K562 (cell line): ENCODE measurements around the gene NMB. TPM values are rescaled to one million over a fixed set of nuclear protein-coding genes. Genes with fewer than 3 reads are reported as not detected.
A peak's percentile ranks its signal among the peaks of the same experiment; 100 is the strongest.

ENCODE experiments used
- ATAC-seq: fragments of 200-7000 bp; cut with Tn5 transposase; 3 replicates; pipeline ENCODE4 v1.9.1; 2020; ENCODE audit warnings: moderate library complexity
- BruUV-seq: library from RNA; stranded (reverse); fragments of 400-500 nt; replicated peaks from 2 replicates; lab custom pipeline; 2021; lab: Mats Ljungman, UMichigan
- CTCF ChIA-PET: fragments of 300-600 bp; formaldehyde crosslinking; extraction: SDS; loops from one replicate; lab custom pipeline; 2021; ENCODE audit warnings: low intra/inter-chr PET ratio; lab: Yijun Ruan, JAX
- POLR2A ChIA-PET: fragments of 300-600, 350-650 bp; sonication (Branson Sonifier 250); formaldehyde crosslinking; extraction: SDS; loops from one replicate; lab custom pipeline; 2021; ENCODE audit warnings: antibody characterized with exemption, inconsistent platforms; lab: Yijun Ruan, JAX
- DNase-seq, 4 experiments: peaks; one replicate each; pipeline versions ENCODE4 v3.0.0 to v3.0.0-alpha.2; 2011 to 2018; ENCODE audit warnings: low spot score in 3 of 4, mixed read lengths in 3 of 4; ENCODE audit errors: extremely low read depth in 1 of 4
- FAIRE-seq: peaks from 2 replicates; lab custom pipeline; 2011; peaks lifted over from hg19 to GRCh38; lab: Jason Lieb, UNC
- H2AFZ ChIP-seq: 2 replicates; pipeline ENCODE4 v1.6.0; 2011; ENCODE audit warnings: low read depth, low read length, control low read depth, inconsistent platforms
- H3K27ac ChIP-seq: fragments of 200-600 bp; 3 replicates; pipeline ENCODE4 v1.8.0; 2011; ENCODE audit warnings: low read depth, mild to moderate bottlenecking, control low read depth, inconsistent platforms, low read length, moderate library complexity, mixed read lengths; ENCODE audit errors: extremely low read depth
- H3K27me3 ChIP-seq, 2 experiments: fragments of 300-600 bp in 1 of 2; 2 replicates in 1 of 2; 3 replicates in 1 of 2; pipeline versions ENCODE4 v1.6.0 to v1.8.0; 2011; ENCODE audit warnings: inconsistent platforms in 2 of 2, low read length in 2 of 2, mild to moderate bottlenecking in 1 of 2, mixed read lengths in 1 of 2, moderate library complexity in 1 of 2; ENCODE audit not compliant: control insufficient read depth in 2 of 2, insufficient read depth in 2 of 2
- H3K36me3 ChIP-seq: fragments of 300-600 bp; 3 replicates; pipeline ENCODE4 v1.8.0; 2011; ENCODE audit warnings: mild to moderate bottlenecking, low read length, inconsistent platforms; ENCODE audit not compliant: control insufficient read depth, insufficient read depth
- H3K4me1 ChIP-seq, 2 experiments: fragments of 200-600 bp in 1 of 2; replicated peaks in 1 of 2; 2 replicates in 1 of 2; 3 replicates in 1 of 2; pipeline versions ENCODE4 v1.5.1 to v1.8.0; 2011; ENCODE audit warnings: inconsistent platforms in 2 of 2, low read length in 2 of 2, mild to moderate bottlenecking in 1 of 2, mixed read lengths in 1 of 2, moderate library complexity in 1 of 2; ENCODE audit not compliant: control insufficient read depth in 2 of 2, insufficient read depth in 2 of 2
- H3K4me2 ChIP-seq: 2 replicates; pipeline ENCODE4 v1.6.1; 2011; ENCODE audit warnings: low read length, control low read depth, inconsistent platforms, mixed read lengths; ENCODE audit not compliant: insufficient read depth
- H3K4me3 ChIP-seq: fragments of 200-600 bp; sonication (generic), shearing (Covaris generic); 2 replicates; pipeline ENCODE4 v1.5.1; 2016; ENCODE audit warnings: control low read depth, inconsistent platforms
- H3K79me2 ChIP-seq: fragments of 200-600 bp; 3 replicates; pipeline ENCODE4 v1.8.0; 2011; ENCODE audit warnings: low read length, inconsistent platforms; ENCODE audit not compliant: control insufficient read depth, insufficient read depth
- H3K9ac ChIP-seq, 2 experiments: 2 replicates each; pipeline versions ENCODE4 v1.6.0 to v1.6.1; 2011; ENCODE audit warnings: low read depth in 2 of 2, low read length in 2 of 2, control low read depth in 1 of 2, inconsistent platforms in 1 of 2, mild to moderate bottlenecking in 1 of 2, mixed read lengths in 1 of 2; ENCODE audit not compliant: insufficient read depth in 1 of 2
- H3K9me1 ChIP-seq: one replicate; pipeline ENCODE4 v1.6.0; 2011; ENCODE audit warnings: inconsistent platforms, mild to moderate bottlenecking, low read length, moderate library complexity; ENCODE audit not compliant: control insufficient read depth, insufficient read depth
- H3K9me3 ChIP-seq: replicated peaks from 2 replicates; pipeline ENCODE4 v1.5.1; 2011; ENCODE audit warnings: low read depth, low read length, inconsistent platforms; ENCODE audit not compliant: control insufficient read depth, insufficient read depth
- H4K20me1 ChIP-seq: replicated peaks from 2 replicates; pipeline ENCODE4 v1.6.1; 2011; ENCODE audit warnings: low read length, inconsistent platforms, mixed read lengths; ENCODE audit not compliant: control insufficient read depth, insufficient read depth
- CEBPB ChIP-seq: fragments of 450-650 bp; IDR thresholded peaks from 2 replicates; pipeline ENCODE4 v1.6.1; 2016; ENCODE audit warnings: missing genetic modification characterization, missing compliant biosample characterization
- CTCFL ChIP-seq: IDR thresholded peaks from 2 replicates; pipeline ENCODE4 v1.6.1; 2011; ENCODE audit warnings: borderline replicate concordance, low read depth, mild to moderate bottlenecking, moderate library complexity, low read length; ENCODE audit not compliant: insufficient read depth, poor library complexity, severe bottlenecking
- MBD2 ChIP-seq: sonication (generic); IDR thresholded peaks from 2 replicates; pipeline ENCODE4 v1.6.1; 2016; ENCODE audit warnings: low read depth, borderline replicate concordance
- MXI1 ChIP-seq: IDR thresholded peaks from 2 replicates; pipeline ENCODE4 v1.6.1; 2011; ENCODE audit warnings: low read depth, mild to moderate bottlenecking, improper control_type of control experiment, low read length
- SAFB ChIP-seq: fragments of 200-400 bp; formaldehyde crosslinking; IDR thresholded peaks from 2 replicates; pipeline ENCODE4 v1.6.1; 2017; ENCODE audit warnings: low read depth, low read length, borderline replicate concordance
- SRSF3 ChIP-seq: fragments of 200-400 bp; formaldehyde crosslinking; IDR thresholded peaks from 2 replicates; pipeline ENCODE4 v1.6.1; 2016; ENCODE audit warnings: mild to moderate bottlenecking, low read length, moderate library complexity; ENCODE audit not compliant: insufficient read depth
- ZBTB40 ChIP-seq, 2 experiments: fragments of 450-650 bp in 1 of 2; sonication (generic) in 1 of 2; formaldehyde crosslinking in 1 of 2; IDR thresholded peaks; 2 replicates each; pipeline versions ENCODE4 v1.7.1 to v1.9.0; 2016 to 2022; ENCODE audit warnings: inconsistent platforms in 1 of 2, mild to moderate bottlenecking in 1 of 2, missing genetic modification reagents in 1 of 2
- ZEB2 ChIP-seq: fragments of 450-650 bp; IDR thresholded peaks from 2 replicates; pipeline ENCODE4 v1.6.1; 2016
- ZNF277 ChIP-seq: fragments of 250-450 bp; sonication (Bioruptor Pico); IDR thresholded peaks from 2 replicates; pipeline ENCODE4 v1.8.0; 2022; ENCODE audit warnings: inconsistent platforms, mild to moderate bottlenecking, moderate library complexity, borderline replicate concordance
- WGBS: fragments of 100-300 bp; shearing (Covaris generic); methylation state at CpG from one replicate; pipeline ENCODE4 v1.1.6; 2016; ENCODE audit warnings: low coverage, mixed read lengths; ENCODE audit not compliant: insufficient coverage; ENCODE audit errors: missing lambda C conversion rate; 5-methylcytosine and 5-hydroxymethylcytosine counted together
- in situ Hi-C: fragments of 300-500 bp; cut with MboI; formaldehyde crosslinking; loops from 4 replicates; pipeline ENCODE4 v1.15.0; 2018; ENCODE audit warnings: inconsistent platforms, mixed read lengths
- intact Hi-C: fragments of 100-400 bp; cut with micrococcal nuclease; formaldehyde crosslinking; loops from 2 replicates; pipeline ENCODE4 v1.14.2; 2022
- polyA plus RNA-seq, 8 experiments: library from polyadenylated mRNA; depleted of rRNA in 4 of 8; stranded (reverse) in 5 of 8; unstranded in 3 of 8; fragments of >200 nt; fragmentation: Nextera tagmentation in 2 of 8; fragmentation: Illumina TruSeq in 1 of 8; extraction: Ambion mirVana in 2 of 8; extraction: Trizol in 1 of 8; gene quantifications; 2 replicates each; pipeline versions ENCODE4 v1.2.1 to v1.2.3, GENCODE V29; 2011 to 2014; ENCODE audit warnings: inconsistent platforms in 1 of 8, missing spikeins in 1 of 8
- total RNA-seq, 7 experiments: library from RNA; depleted of rRNA in 6 of 7; stranded (reverse); fragments of >200 nt in 6 of 7; fragmentation: Illumina TruSeq in 2 of 7; extraction: Trizol in 2 of 7; gene quantifications; 2 replicates each; pipeline versions ENCODE4 v1.2.1 to v1.2.3, GENCODE V29; 2011 to 2021; ENCODE audit warnings: low replicate concordance in 1 of 7

NMB gene
- total and polyA plus RNA-seq, 9 of the 15 experiments (the other 6 are each of a cell fraction or from before 2014, with no cell fraction given) = 0.06 to 0.16 (median 0.09) TPM; not detected in 5

DNA sequence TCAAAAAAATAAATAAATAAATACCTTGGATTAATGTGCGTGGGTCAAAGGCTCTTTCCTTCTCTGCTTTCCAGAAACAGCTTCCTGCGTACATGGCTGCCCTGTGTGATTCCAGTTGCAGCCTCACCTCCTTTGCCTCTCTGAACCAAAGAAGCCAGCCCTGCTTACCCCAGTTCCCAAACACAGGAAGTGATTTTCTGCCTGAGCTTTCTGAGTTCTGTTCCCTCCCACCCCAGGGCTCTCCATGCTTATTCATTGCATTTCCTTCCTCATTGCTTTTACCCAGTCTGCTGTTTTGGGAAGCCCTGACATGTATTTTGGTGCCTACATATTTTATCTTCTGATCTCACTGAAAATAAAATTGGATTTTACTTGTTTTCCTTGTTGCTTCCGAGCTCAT lies 41.8 kb downstream of the NMB start:
- Histone ChIP-seq H2AFZ (peak overlapping the region; percentile 19; the same call in 1 of the 2 replicates), H3K9ac (no peak overlapping the region), H3K9me1 (no peaks in the 10 kb centered on the region), H3K79me2 (no peaks in the 10 kb centered on the region), H3K27ac (no peak overlapping the region; the same call in 2 of the 3 replicates), H4K20me1 (no peaks in the 10 kb centered on the region), H3K36me3 (peaks cover 7% of the 10 kb centered on the region; the same call in 2 of the 3 replicates), H3K4me2 (no peak overlapping the region), H3K4me3 (no peak overlapping the region), H3K4me1 (peaks cover 13 to 19% of the 10 kb centered on the region in 2 experiments; a peak in 4 of 5 replicates), H3K27me3 (no peaks in the 10 kb centered on the region), H3K9me3 (peaks cover 13% of the 10 kb centered on the region)
- ChIA-PET CTCF (no interaction called here), POLR2A (interaction anchor here (0.6 to 2.1 kb wide), 4 partner anchors 9 to 16 kb away, joined by 3 to 7 read pairs (median 5); no protein-coding TSS in a partner anchor)
- WGBS = 84% methylated on average over 3 of the region's 3 CpGs
- in situ Hi-C loops = no loop called here
- intact Hi-C loops = no loop called here
- peak; percentile 42 for ATAC-seq
- DNase-seq = no peak
- no TSS peak for BruUV-seq
- FAIRE-seq = no peak
- TF ChIP-seq SRSF3 = no peak
- no peak for TF ChIP-seq ZBTB40 (IDR thresholded peaks at IDR 0.05)
- TF ChIP-seq ZBTB40 (CRISPR knock-in tag; IDR thresholded peaks at IDR 0.05) = no peak
- TF ChIP-seq ZEB2 = no peak
- no peak for TF ChIP-seq MBD2
- no peak for TF ChIP-seq CEBPB (tag)
- TF ChIP-seq SAFB = no peak
- no peak for TF ChIP-seq ZNF277 (CRISPR knock-in tag)
- no peak for TF ChIP-seq CTCFL
- no peak for TF ChIP-seq MXI1
